Endometrium (tissue), 2 donors: ENCODE measurements around the gene MBOAT2.
"Not testable (repeated sequence)": the region's sequence is repeated elsewhere in the genome, so short reads cannot be mapped to it uniquely, and the experiment has no call there.

Source experiments
- FAIRE-seq: peaks from 2 replicates; lab custom pipeline; 2012; peaks lifted over from hg19 to GRCh38; lab: Jason Lieb, UNC
- donor health status: control.
- donor health status: control.

Gene MBOAT2

GRCh38 chr2:8954990-8955389, 48.5 kb downstream of the MBOAT2 start:
- no peak for FAIRE-seq

- FAIRE-seq, result no peak
Measured at GRCh38 chr2:8953525-8953924, 50.0 kb downstream of the MBOAT2 start.

- no peak for FAIRE-seq
Measured at GRCh38 chr2:8939486-8940114, 63.9 kb downstream of the MBOAT2 start.

- no peak for FAIRE-seq
Measured at GRCh38 chr2:8938384-8938783, 65.1 kb downstream of the MBOAT2 start.

- no peak for FAIRE-seq
Measured at GRCh38 chr2:8935982-8936381, 67.5 kb downstream of the MBOAT2 start.

- no peak for FAIRE-seq
Measured at GRCh38 chr2:8934338-8934737, 69.1 kb downstream of the MBOAT2 start.

- FAIRE-seq, result no peak
Measured at GRCh38 chr2:8932702-8933101, 70.8 kb downstream of the MBOAT2 start.

- FAIRE-seq, result not testable (repeated sequence)
Measured at GRCh38 chr2:8930185-8930584, 73.3 kb downstream of the MBOAT2 start.

GRCh38 chr2:8929128-8929527, 74.4 kb downstream of the MBOAT2 start:
- no peak for FAIRE-seq

GRCh38 chr2:8927510-8928455, 75.7 kb downstream of the MBOAT2 start:
- no peak for FAIRE-seq

GRCh38 chr2:8926356-8926755, 77.1 kb downstream of the MBOAT2 start:
- no peak for FAIRE-seq

GRCh38 chr2:8925411-8925810, 78.1 kb downstream of the MBOAT2 start:
- no peak for FAIRE-seq

GRCh38 chr2:8923183-8923582, 80.3 kb downstream of the MBOAT2 start:
- no peak for FAIRE-seq

- no peak for FAIRE-seq
Measured at GRCh38 chr2:8922431-8922830, 81.1 kb downstream of the MBOAT2 start.

GRCh38 chr2:8918412-8918811, 85.1 kb downstream of the MBOAT2 start:
- FAIRE-seq, result no peak

- FAIRE-seq, result no peak
Measured at GRCh38 chr2:8915941-8916340, 87.5 kb downstream of the MBOAT2 start.

GRCh38 chr2:8913767-8914166, 89.7 kb downstream of the MBOAT2 start:
- FAIRE-seq, result not testable (repeated sequence)

- no peak for FAIRE-seq
Measured at GRCh38 chr2:8907764-8908288, 95.7 kb downstream of the MBOAT2 start.

GRCh38 chr2:8903924-8904323, 99.6 kb downstream of the MBOAT2 start:
- not testable (repeated sequence) for FAIRE-seq

- FAIRE-seq, result not testable (repeated sequence)
Measured at GRCh38 chr2:8902757-8903156, 100.7 kb downstream of the MBOAT2 start.

GRCh38 chr2:8897206-8897605, 106.3 kb downstream of the MBOAT2 start:
- not testable (repeated sequence) for FAIRE-seq

GRCh38 chr2:8896671-8897070, 106.8 kb downstream of the MBOAT2 start:
- not testable (repeated sequence) for FAIRE-seq
